ENCODE results near the gene MRPL42.
"Not testable (repeated sequence)": the region's sequence is repeated elsewhere in the genome, so short reads cannot be mapped to it uniquely, and the experiment has no call there.

Gene MRPL42

DNA sequence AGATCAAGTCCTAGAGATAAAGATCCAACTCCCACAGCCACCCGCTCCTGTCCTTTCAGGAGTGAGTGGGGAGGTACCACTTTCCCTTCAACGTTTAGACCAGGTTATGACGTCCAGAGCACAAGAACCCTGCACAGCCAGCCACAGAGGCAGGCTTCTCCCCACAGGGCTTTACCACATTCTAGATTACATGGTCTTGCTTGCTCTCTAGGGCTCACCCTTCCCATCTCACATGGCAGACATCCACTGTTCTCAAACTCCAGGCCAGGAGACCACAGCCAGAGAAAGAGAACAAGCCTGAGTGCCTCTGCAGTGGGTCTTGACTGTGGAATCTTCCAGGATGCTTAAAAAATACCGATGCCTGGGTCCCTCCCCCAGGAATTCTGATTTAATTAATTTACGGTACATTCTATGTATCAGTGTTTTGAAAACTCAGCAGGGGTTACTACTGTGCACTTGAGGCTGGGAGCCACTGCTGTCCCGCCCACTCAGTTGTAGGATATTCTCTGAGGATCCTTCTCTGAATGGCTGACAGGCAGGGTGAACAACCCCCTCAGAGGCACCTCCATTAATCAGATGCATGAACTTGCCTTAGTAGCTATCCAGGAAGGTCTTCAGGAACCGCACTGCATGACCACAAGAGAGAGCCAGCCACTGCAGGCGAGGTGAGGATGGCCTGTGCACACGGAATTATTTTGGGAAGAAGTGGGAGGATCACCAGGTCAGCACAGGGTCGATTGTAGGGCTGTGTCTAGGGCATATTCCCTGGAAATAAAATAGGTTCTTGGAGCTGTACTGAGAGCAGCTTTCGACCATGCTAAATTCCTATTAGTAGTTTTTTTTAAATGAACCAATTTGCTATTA lies 83.7 kb downstream of the MRPL42 start:
- no peak for DNase-seq

GRCh38 chr12:93552427-93552826 lies 85.1 kb downstream of the MRPL42 start:
- DNase-seq = no peak

- not testable (repeated sequence) for DNase-seq
These were observed 90.6 kb downstream of the MRPL42 start for GRCh38 chr12:93557879-93558278.

DNA sequence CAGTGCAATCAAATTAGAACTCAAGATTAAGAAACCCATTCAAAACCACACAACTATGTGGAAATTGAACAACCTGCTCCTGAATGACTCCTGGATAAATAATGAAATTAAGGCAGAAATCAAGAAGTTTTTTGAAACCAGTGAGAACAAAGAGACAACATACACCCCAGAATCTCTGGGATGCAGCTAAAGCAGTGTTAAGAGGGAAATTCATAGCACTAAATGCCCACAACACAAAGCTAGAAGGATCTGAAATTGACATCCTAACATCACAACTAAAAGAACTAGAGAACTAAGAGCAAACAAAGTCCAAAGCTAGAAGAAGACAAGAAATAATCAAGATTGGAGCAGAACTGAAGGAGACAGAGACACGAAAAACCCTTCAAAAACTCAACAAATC lies 91.4 kb downstream of the MRPL42 start:
- not testable (repeated sequence) for DNase-seq

GRCh38 chr12:93563807-93564538 lies 96.7 kb downstream of the MRPL42 start:
- no peak for DNase-seq

DNA sequence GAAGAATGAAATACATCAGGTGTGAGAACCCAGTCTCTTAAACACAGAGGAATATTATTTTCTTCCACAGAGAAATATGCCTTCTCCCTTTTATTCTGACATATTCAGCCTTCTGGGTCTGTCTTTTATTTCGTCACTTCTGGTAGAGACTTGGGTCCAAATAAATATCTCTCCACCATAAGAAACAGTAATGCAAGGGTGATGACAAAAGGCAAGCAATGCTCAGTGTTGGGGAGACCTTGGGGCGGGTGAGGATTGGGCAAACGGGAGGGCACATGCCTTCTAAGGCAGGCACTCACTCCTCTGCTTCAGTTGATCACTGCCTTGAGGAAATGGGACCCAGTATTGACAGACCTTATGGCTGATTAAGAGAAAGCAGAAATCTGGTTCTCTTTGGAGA lies 98.4 kb downstream of the MRPL42 start:
- DNase-seq = no peak

All from NCI-H1092 (cell line).